Esophagus muscularis mucosa (tissue), 4 donors: ENCODE data around the gene SNX11.

Experiments
- EP300 ChIP-seq: sonication (generic); formaldehyde crosslinking; IDR thresholded peaks from one replicate; pipeline ENCODE4 v1.6.1; 2017; ENCODE audit warnings: antibody characterized with exemption
- POLR2A ChIP-seq: fragments of 450-650 bp; IDR thresholded peaks from one replicate; pipeline ENCODE4 v1.6.1; 2017; ENCODE audit warnings: antibody characterized with exemption, moderate library complexity, mild to moderate bottlenecking, low read depth
- TF ChIP-seq, protein P1 (sequence below), 3 experiments: fragments of 200-600 bp in 2 of 3; fragments of 450-650 bp in 1 of 3; sonication (generic) in 2 of 3; IDR thresholded peaks; one replicate each; pipeline ENCODE4 v1.5.1; 2017 to 2019; ENCODE audit warnings: antibody characterized with exemption in 3 of 3, mild to moderate bottlenecking in 2 of 3, moderate library complexity in 1 of 3

DNA sequence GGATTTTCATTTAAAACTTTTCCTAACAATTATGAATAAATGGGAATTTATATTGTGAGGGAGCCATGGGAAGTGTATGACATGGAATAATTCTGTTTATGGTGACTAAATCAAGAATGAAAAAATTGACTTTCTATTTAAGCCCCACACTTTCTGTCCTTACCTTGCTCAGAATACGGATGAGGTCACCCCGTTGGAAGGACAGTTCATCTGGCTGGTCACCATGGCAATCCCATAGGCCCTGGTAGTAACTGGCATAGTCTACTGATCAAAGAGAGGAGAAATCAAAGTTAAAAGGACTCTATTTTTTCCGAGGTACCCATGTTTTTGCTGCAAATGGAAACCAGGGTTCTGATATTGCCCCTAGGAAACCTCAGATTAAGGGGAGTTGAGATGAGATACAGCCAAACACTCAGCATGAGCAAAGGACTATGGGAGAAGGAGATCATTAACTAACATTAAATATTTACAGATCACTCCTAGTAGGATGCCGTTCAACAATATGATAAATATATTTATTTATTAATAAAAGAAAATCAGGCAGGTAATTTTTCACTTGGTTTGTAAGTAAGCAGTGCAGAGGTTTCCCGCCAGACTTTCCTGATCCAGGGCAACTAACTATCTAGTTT, 54.9 kb downstream of the SNX11 start:
- TF ChIP-seq, protein P1, sequence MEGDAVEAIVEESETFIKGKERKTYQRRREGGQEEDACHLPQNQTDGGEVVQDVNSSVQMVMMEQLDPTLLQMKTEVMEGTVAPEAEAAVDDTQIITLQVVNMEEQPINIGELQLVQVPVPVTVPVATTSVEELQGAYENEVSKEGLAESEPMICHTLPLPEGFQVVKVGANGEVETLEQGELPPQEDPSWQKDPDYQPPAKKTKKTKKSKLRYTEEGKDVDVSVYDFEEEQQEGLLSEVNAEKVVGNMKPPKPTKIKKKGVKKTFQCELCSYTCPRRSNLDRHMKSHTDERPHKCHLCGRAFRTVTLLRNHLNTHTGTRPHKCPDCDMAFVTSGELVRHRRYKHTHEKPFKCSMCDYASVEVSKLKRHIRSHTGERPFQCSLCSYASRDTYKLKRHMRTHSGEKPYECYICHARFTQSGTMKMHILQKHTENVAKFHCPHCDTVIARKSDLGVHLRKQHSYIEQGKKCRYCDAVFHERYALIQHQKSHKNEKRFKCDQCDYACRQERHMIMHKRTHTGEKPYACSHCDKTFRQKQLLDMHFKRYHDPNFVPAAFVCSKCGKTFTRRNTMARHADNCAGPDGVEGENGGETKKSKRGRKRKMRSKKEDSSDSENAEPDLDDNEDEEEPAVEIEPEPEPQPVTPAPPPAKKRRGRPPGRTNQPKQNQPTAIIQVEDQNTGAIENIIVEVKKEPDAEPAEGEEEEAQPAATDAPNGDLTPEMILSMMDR (IDR thresholded peaks at IDR 0.05) = no peak
- TF ChIP-seq POLR2A (no peak), EP300 (no peak)
